Amygdala (tissue), 56 donors: Measurements from ENCODE around the gene SHISA5.

Experiments
- DNase-seq, 56 donors: peaks; one replicate each; lab custom pipeline; 2025; lab: John Stamatoyannopoulos, UW

Gene SHISA5

DNA sequence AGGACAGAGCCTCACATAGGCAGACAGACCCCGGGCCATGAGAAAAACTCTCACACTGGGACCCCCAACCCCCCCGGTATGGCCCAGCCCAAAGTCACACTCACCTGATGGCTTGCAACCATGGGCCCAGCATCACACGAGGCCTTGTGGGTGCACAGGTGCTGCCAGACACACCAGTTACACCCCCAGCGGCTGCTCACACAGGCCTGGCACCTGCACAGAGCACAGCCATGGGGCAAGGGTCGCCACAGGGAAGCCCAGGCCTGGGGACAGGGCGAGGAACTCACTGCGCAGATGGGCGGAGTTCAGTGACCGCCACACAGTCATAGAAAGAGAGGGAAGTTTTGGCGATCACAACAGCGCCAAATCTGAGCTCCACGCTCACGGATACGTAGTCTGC, 83.4 kb downstream of the SHISA5 start:
- DNase-seq: no peak

DNA sequence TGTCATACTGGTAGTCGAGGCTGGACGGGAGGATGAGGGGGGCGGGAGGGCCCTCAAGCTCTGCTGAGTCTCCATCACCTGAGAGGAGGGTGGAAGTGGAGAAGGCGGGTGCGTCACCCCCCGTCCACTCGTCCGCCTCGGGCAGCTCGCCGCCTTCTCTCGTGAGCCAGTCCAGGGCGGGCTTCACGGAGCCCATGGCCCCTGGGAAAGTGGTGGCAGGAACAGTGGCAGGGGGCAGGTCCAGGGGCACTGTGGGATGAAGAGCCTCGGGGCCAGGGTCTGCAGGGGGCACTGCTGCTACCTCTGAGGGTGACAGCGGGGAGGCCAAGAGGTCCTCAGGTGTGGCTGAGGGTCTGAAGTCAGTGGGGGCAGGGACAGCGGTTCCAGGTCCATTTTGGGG, 84.4 kb downstream of the SHISA5 start:
- no peak for DNase-seq

DNA sequence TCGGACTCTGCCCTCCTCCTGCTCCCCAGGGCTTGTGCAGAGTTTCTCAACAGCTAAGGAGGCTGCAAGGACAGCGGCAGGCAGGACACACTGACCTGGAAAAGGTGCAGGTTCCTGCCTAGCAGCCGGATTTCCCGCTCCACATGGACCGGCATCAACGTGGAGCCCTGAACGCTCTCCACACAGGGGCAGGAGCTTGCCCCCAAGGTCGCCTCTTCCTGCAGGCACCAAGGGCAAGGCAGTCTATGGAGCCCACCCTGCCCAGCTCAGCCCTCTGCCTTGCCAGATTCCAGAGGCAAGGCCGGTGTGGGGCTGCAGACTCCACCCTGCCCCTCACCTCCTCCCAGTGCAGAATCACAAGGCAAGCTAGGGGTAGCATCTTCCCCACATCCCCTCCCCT, 84.8 kb downstream of the SHISA5 start:
- no peak for DNase-seq

DNA sequence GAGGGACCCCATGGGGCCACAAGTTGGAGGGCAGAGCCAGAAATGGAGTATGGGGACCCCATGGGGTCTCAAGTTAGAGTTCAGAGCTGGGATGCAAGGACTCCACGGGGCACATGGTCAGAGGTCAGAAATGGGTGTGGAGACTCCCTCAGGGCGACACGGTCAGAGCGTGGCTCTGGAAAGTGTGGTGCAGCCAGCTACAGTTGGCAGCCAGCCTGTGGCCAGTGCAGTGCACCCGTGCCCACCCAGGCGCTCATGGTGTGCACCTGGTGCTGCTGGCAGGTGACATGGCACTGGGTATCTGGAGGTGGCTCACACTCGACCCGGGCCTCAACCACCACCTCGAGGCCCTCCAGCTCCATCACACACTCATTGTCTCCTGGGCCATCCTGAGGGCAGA, 85.3 kb downstream of the SHISA5 start:
- no peak for DNase-seq

DNA sequence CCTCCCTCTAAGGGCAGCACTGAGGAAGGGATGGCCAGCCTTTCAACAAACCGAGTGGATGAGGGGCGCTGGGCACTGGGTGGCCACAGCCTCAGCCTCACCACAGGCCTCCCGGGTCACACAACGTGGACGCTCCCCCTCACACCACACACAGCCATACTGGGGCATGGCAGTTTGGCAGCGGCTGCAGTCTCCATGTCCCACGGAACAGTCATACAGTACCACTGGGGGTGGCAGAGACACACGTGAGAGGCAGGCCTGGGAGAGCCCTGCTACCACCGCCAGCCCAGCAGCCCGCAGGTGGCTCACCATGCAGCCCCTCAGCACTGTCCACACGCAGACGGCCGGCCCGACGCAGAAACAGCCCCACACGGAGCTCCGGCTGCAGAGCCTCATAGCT, 85.8 kb downstream of the SHISA5 start:
- no peak for DNase-seq
